Posterior vena cava (tissue), 2 donors: ENCODE measurements around the gene PTPN18. TPM values are rescaled to one million over a fixed set of nuclear protein-coding genes. Genes with fewer than 3 reads are reported as not detected.
"Not testable (repeated sequence)": the region's sequence is repeated elsewhere in the genome, so short reads cannot be mapped to it uniquely, and the experiment has no call there.

Source experiments
- DNase-seq: peaks from one replicate; pipeline ENCODE4 v3.0.0-alpha.2; 2020; ENCODE audit warnings: low spot score
- intact Hi-C, 2 donors: fragments of 100-400 bp; cut with DNase I; formaldehyde crosslinking; loops; one replicate each; pipeline versions ENCODE4 v1.14.1 to v1.14.2; 2022 to 2023
- long read RNA-seq, 2 donors: library from polyadenylated mRNA; unstranded; transcript quantifications; one replicate each; pipeline ENCODE4 v2.0.0, GENCODE V29; 2020 to 2021
- total RNA-seq, 2 donors: library from RNA; stranded (reverse); fragmentation: NEBNext Ultra II Directional; extraction: Animal tissue kit (Norgen Biotek cat#: 25700); gene quantifications; one replicate each; pipeline ENCODE4 v1.2.1, GENCODE V29; 2021
- donor health status: DM: yes; HTN: yes; CAD: no.
- donor health status: DM: yes; HTN: yes; CAD: no.

Gene PTPN18, protein sequence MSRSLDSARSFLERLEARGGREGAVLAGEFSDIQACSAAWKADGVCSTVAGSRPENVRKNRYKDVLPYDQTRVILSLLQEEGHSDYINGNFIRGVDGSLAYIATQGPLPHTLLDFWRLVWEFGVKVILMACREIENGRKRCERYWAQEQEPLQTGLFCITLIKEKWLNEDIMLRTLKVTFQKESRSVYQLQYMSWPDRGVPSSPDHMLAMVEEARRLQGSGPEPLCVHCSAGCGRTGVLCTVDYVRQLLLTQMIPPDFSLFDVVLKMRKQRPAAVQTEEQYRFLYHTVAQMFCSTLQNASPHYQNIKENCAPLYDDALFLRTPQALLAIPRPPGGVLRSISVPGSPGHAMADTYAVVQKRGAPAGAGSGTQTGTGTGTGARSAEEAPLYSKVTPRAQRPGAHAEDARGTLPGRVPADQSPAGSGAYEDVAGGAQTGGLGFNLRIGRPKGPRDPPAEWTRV
- 10 to 100 TPM; 33.6 to 58.7 TPM for total RNA-seq
- long read RNA-seq, donor 1, partial matches to known transcripts: 1 of 4 reads
- long read RNA-seq, donor 1, other reads (novel, unspliced or antisense): 0 of 4 reads
- long read RNA-seq, donor 2, transcript PTPN18-207 (2 exons, 1,717 nt): major isoform, 8 of 15 reads
- long read RNA-seq, donor 2, partial matches to known transcripts: 0 of 15 reads
- long read RNA-seq, donor 2, other reads (novel, unspliced or antisense): 7 of 15 reads

DNA sequence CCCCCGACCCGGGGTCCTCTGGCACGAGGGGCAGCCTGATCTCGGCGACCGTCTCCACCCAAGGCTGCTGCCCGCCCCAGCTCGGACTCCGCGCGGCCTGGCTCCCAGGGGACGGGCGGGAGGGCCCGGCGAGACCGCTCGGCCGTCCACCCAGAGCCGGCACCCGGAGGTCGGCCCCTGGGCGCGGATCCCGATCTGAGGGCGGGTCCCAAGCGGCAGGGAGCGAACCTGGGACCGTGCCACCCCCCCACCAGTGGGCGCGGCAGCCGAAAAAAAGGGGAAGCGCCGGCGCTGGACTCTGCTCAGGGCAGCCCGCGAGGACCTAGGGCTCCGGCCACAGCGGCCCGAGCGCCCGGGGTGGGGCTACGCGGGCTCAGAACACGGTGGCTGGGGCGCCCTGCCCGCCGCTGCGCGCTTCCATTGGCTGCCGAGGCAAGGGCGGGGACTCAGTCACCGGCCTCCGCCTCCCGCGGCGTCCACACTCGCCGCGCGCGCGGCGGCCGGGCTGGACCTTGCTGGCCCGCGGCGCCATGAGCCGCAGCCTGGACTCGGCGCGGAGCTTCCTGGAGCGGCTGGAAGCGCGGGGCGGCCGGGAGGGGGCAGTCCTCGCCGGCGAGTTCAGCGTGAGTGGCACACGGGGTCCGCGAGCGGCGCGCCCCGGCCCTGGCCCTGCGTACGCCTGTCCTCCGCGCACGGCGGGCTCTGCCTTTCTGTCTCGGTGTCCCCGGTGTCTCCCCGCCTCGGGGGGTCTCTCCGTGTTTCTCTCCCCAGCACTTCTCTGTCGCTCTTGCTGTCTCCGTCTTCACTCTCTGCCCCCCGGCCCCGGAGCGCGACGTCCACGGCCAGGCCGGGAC lies at the start of gene PTPN18:
Gene PTPN18 (plus strand): TSS at position 479 of the 854 bp plus-strand sequence. CDS start 52 bp downstream, at position 531.
- peak; percentile 97 for DNase-seq
- intact Hi-C loops: no loop called here

DNA sequence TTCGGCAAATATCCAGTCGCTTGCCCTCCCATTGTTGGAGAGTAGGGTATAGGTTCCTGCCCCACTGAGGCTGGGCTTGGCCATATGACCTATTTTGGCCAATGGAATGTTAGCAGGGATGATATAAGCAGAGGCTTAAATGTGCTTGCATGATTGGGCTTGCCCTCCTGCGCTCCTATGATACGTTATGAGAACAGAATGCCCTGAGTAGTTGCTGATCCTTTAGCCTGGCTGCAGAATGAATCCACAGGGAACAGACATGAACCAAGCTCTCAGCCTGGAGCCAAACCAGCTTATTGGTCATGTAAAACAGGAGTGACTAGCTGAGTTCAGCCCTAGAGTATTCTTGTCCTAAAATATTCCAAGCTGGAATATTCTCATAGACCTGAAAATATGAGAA lies 48.0 kb upstream of the PTPN18 start:
- intact Hi-C loops: no loop called here
- no peak for DNase-seq

DNA sequence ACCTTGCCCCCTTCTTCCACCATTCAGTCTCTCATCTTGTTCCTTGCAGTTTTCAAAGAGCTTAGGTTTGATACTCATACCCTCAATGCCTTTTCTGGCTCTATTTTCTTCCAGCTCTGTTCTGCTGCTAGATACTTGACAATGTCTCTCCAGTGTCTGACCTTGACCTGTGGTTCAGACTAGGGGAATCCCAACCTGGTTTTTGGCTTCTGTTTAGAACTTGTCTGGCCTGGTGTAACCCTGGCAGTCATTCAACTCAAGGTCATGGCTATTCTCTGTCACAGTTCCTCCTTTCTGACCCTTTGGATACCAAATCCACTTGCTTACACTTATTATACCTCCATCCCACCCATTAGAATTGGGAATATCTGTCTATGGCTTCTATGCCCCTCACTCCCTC lies 45.0 kb upstream of the PTPN18 start:
- DNase-seq: no peak
- intact Hi-C loops: no loop called here

DNA sequence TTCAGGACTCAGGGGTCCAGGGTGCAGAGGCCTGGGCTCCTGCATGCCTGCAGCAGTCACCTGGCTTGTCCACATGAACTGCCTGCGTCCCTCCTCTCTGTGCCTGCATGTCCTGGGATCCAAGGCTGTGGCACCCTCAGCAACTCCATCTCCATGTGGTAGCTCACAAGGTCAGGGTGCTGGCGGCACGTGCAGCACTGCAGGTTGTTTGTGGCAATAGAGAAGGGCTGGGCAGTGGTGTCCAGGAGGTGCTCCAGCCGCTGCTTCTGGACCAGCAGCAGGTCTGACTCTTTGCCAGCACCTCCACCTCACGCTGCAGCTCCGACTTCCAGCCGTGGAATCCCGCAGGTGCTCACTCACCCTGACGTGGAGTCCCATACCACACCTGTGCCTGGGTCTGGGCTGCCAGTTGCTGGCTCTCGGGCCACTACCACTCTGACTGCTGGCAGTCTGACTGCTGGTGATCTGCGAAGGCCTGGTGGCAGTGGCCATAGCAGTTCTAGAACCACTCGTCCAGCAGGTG lies 42.0 kb upstream of the PTPN18 start:
- DNase-seq: no peak
- intact Hi-C loops: loop anchor here in 1 of 2 donors (1.0 kb wide), 1 partner anchor 32 kb away; no protein-coding TSS in a partner anchor

DNA sequence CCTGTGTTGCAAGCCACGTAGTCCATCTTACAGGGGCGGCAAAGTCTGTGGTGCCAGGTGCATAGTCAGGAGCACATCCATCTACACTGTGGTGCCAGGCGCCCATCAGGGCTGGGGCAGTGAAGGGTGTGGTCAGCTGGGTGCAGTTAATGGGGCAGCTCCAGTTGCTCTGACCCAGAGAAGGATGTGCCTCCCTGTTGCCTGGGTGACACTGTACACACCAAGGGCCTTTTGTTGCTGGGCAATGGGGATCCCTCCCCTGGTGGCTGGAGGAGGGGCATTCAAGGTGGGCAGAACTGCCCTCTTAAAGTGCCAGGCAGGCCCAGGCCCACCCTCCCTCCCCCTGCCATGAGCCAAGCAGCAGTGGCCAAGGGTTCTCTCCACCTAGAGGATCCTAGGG lies 41.5 kb upstream of the PTPN18 start:
- DNase-seq: no peak
- intact Hi-C loops: loop anchor here in 1 of 2 donors (1.0 kb wide), 1 partner anchor 32 kb away; no protein-coding TSS in a partner anchor

DNA sequence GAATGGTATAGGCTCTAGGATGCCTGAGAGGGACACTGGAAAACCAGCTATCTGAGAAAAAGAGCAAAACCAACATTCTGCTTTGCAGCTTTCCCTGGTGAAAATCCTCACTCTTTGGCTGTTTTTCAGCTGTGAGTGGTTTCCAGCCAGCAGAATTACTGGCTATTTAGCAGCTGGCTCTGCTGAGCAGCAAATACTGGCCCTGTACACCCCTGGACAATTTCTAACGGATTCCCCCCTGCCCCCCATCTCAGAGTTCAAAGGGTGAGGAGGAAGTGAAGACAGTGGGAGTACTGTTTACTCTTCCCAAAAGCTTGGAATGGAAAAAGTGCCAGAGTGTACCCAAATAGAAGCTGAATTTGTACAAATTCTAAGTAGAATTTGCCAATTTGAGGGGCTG lies 39.3 kb upstream of the PTPN18 start:
- DNase-seq: no peak
- intact Hi-C loops: no loop called here

DNA sequence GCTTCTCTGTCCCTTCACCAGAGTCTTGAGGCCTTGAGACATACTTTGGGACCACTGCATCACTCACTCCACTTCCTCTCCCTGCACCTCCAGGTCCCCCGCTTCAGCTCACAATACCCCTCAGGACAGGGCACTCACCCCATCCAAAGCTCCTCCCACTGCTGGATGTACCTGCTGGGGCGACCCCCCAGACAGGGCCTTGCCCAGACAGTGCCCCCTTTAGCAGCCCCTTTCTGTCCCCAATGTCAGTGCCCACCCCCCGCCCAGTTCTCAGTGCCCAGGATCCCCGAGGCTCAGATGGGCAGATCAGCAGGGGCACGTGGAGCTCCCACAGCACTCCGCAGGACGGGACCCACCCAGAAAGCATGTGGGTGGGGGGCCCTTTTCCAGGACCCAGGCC lies 37.0 kb upstream of the PTPN18 start:
- DNase-seq: no peak
- intact Hi-C loops: no loop called here

DNA sequence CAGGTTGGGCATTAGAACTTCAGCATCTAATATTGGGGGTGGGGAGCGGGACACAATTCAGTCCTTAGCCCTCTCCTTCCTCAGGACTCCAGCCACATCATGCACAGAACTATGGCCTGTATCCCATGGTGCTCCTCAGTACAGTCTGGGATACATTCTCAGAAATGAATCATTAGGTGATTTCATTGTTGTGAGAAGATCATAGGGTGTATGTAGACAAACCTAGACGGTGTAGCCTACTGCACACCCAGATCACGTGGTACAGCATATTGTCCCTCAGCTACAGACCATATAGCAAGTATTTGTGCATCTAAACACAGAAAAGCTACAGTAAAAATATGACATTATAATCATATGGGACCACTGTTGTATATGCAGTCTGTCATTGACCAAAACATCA lies 36.3 kb upstream of the PTPN18 start:
- no peak for DNase-seq
- intact Hi-C loops: no loop called here

DNA sequence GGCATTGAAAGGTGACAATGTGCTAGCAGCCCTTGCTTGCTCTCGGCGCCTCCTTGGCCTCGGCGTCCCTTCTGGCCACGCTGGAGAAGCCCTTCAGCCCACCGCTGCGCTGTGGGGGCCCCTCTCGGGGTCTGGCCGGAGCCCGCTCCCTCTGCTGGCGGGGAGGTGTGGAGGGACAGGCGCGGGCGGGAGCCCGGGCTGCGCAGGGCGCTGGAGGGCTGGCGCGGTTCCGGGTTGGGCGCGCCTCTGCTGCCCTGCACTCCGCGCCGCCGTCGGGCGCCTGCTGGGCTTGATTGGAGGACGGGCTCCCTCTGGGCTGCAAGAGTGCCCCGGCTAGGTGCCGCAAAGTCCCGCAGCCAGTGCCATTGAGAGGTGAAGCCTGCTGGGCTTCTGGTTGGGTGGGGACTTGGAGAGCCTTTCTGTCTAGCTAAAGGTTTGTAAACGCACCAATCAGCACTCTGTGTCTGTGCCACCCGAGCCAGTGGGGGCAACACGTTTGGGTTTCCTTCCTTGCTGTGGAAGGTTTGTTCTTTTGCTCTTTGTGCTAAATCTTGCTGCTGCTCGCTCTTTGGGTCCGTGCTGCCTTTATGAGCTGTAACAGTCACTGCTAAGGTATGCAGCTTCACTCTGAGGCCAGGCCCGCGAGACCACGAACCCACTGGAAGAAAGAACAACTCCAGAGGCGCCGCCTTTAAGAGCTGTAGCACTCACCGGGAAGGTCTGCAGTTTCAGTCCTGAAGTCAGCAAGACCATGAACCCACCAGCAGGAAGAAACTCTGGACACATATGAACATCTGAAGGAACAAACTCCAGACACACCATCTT lies 27.9 kb upstream of the PTPN18 start:
- intact Hi-C loops: no loop called here
- no peak for DNase-seq

DNA sequence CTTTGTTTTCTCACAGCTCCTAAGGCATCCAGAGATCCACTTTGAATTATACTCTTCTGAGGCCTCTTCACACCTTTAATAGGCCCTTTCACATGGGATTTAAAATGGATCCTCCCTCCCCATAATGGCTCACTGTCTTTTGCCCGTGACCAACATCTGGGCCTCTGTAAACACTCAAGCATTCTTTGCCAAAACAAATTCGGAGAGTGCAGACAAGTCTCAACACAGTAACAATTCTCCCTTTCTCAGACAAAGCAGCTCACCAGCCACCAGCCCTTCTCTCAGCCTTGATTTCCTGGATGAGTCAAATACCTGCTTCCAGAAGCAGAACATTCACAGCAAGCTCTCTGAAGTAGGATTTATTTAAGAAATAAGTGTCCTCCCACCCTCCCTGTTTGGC lies 27.1 kb upstream of the PTPN18 start:
- no peak for DNase-seq
- intact Hi-C loops: no loop called here

DNA sequence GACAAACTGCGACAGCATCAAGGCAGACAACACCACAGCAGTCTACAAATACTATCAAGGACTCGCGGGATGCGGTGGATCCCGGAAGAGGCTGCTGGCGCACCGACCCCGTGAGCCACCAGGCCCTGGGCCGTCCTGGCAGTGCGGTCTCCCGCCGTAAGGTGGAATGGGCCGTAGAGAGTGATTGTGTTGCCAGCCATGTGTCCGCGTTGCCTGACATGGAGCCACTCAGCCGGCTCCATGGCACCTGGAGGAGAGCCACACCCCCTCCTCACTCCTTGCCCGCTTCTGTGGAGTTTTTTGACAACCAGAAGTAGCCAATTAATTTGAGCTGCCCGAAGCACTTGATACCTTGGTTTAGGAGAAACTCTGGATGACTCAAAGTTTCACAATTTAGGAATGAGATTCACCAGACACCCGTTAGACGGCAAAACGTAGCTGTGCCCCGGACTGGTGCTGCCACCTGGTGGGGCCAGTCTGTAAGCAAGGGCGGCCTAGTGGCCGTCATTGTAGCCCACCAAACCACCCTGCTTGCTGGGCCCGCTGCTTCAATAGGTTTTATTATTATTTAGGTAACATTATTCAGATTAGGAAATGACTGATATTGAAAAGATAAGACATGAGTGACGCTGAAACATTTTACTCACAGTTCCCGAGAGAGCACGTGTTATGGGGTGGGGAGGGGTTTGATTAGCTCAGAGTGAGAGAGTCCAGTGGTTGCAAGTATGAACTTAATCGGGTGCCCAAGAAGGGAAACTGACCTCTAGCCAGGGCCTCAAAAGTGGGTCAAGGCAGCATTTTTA lies 23.4 kb upstream of the PTPN18 start:
- intact Hi-C loops: loop anchor here in 1 of 2 donors (10.0 kb wide), 1 partner anchor 148 kb away; the partner anchor contains the start of genes MZT2B and SMPD4
- DNase-seq: peak; percentile 92

DNA sequence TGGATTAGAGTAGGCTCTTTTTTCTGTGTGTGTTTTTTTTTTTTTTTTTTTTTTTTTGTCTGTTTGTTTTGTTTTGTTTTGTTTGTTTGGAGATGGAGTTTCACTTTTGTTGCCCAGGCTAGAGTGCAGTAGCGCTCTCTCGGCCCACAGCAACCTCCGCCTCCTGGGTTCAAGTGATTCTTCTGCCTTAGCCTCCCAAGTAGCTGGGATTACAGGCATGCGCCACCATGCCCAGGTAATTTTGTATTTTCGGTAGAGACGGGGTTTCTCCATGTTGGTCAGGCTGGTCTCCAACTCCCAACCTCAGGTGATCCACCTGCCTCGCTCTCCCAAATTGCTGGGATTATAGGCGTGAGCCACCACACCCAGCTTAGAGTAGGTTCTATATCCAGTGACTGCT lies 22.6 kb upstream of the PTPN18 start:
- intact Hi-C loops: loop anchor here in 1 of 2 donors (10.0 kb wide), 1 partner anchor 148 kb away; the partner anchor contains the start of genes MZT2B and SMPD4

DNA sequence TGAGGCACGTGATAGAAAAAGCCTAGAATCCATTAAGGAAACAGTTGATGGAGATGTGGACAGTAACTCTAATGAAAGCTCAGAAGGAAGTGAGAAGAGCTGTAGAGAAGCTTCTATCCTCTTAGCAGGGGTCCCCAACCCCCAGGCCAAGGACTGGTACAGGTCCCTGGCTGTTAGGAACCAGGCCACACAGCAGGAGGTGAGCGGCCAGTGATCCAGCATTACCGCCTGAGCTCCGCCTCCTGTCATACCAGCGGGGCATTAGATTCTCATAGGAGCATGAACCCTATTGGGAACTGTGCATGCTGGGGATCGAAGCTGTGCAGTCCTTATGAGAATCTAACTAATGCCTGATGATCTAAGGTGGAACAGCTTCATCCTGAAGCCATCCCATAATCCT lies 21.8 kb upstream of the PTPN18 start:
- DNase-seq: no peak
- intact Hi-C loops: loop anchor here in 1 of 2 donors (10.0 kb wide), 1 partner anchor 149 kb away; the partner anchor contains the start of genes MZT2B and SMPD4

More for the DNA sequence above, 22.6 kb upstream of the PTPN18 start:
- DNase-seq: not testable (repeated sequence)

DNA sequence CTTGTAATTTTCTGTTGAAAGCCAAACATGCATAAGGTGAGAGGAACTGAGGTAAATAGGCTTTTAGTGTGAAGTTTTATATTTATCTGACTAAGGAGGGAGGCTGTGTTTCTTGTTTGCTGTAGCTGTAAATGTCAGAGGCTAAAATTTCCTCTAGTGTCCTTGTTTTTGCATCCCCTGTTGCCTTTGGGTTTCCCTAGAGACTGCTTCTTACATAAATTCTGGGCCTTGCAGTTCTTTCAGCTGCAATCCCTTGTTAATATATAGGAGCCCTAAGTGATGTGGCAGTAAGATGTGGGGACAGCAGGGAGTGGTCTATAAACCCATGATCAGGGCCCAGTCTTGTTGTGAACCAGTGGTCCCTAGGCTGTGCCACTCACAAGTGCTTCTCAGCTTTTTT lies 20.6 kb upstream of the PTPN18 start:
- intact Hi-C loops: loop anchor here in 1 of 2 donors (10.0 kb wide), 1 partner anchor 150 kb away; the partner anchor contains the start of genes MZT2B and SMPD4
- DNase-seq: no peak

DNA sequence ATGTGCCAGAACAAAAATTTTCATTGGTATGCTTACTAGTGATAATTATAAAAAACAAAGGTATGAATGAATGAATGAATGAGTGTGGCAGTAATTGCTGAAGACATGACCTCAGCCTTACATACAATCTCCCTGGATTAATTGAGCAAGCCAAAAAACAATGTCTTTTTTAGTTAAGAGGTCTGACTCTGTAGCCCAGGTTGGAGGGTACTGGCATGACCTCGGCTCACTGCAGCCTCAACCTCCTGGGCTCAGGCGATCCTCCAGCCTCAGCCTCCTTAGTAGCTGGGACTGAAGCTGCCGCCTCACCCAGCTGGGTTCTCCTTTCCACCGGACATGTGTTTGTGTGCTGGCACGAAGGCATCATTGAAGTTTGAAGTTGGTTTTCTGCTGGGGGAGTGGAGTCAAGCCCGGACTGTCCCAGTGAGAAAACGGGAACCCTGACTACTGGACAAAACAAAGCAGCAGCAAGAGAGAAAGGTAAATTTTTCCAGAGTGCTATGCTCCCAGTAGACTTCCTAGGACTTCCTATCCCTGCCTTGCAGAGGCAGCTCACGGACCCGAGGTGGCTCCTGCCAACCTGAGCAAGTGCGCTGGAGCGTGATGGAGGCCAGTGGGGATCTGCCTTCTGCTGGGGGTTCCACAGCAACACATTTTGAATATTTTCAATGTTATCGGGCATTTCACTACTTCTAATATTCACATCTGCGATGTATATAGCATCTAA lies 19.5 kb upstream of the PTPN18 start:
- DNase-seq: no peak
- intact Hi-C loops: loop anchor here in 1 of 2 donors (10.0 kb wide), 1 partner anchor 152 kb away; the partner anchor contains the start of genes MZT2B and SMPD4

DNA sequence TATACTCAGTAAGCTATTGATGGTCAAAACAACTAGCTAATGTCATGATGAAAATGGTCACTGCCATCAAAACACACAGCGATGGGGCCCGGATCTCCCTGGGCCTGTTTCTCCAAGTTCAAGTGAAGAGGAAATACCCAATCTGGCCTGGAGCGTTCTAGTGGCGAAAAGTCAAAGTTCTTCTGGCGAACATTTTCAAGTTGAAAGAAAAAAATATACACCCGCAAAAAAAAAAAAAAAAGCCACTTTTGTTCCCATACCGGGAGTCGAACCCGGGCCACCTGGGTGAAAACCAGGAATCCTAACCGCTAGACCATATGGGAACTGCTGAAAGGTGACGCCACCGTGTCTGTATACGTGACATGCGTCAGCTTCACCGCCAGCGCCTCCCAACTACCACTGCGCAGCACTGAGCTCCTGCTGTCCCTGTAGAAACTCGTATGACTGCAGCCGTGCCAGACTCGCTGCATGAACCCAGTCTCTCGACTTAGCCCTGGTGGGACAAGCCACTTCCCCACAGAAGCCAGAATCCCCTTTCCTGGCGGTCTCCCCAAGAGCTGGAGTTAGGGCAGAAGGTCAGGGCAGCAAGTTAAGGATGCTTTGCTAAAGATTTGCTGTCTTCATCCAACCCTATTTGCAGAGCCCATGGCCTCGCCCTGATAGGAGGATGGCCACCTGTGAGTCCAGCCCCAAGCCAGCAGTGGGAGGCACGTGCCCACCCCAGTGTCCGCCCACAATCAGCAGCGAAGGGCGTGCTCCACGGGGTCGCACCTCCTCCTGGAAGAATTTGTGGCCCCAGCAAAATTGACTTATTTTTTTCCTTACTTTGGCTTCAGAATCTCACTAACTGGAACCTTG lies 18.8 kb upstream of the PTPN18 start:
- no peak for DNase-seq
- intact Hi-C loops: loop anchor here in 1 of 2 donors (10.0 kb wide), 1 partner anchor 152 kb away; the partner anchor contains the start of genes MZT2B and SMPD4
